Colonic mucosa (tissue), 4 donors: ENCODE data around the gene DTNA. TPM values are rescaled to one million over a fixed set of nuclear protein-coding genes. Genes with fewer than 3 reads are reported as not detected.
"Not testable (repeated sequence)": the region's sequence is repeated elsewhere in the genome, so short reads cannot be mapped to it uniquely, and the experiment has no call there.

Experiments
- DNase-seq: peaks from one replicate; pipeline ENCODE4 v3.0.0-alpha.2; 2020
- H3K27ac ChIP-seq: fragments of 200-600 bp; one replicate; pipeline ENCODE4 v1.8.0; 2021
- H3K27me3 ChIP-seq: fragments of 200-600 bp; one replicate; pipeline ENCODE4 v1.8.0; 2021
- H3K36me3 ChIP-seq: fragments of 200-600 bp; one replicate; pipeline ENCODE4 v1.8.0; 2021
- H3K4me1 ChIP-seq: fragments of 200-600 bp; one replicate; pipeline ENCODE4 v1.8.0; 2021; ENCODE audit warnings: mild to moderate bottlenecking
- H3K4me3 ChIP-seq: fragments of 200-600 bp; one replicate; pipeline ENCODE4 v1.8.0; 2021
- H3K9ac ChIP-seq, 2 donors: one replicate each; pipeline ENCODE4 v1.7.0; 2013; ENCODE audit warnings: control low read depth in 2 of 2, low read depth in 2 of 2, low read length in 2 of 2
- H3K9me3 ChIP-seq: fragments of 200-600 bp; one replicate; pipeline ENCODE4 v1.8.0; 2021
- intact Hi-C: fragments of 100-400 bp; cut with DNase I; formaldehyde crosslinking; loops from one replicate; pipeline ENCODE4 v1.14.1; 2022
- total RNA-seq, 2 donors: library from RNA; stranded (reverse); fragmentation: NEBNext Ultra II Directional in 1 of 2; extraction: Animal tissue kit (Norgen Biotek cat#: 25700) in 1 of 2; gene quantifications; one replicate each; pipeline ENCODE4 v1.2.1, GENCODE V29; 2021
- TF ChIP-seq, protein P1 (sequence below): fragments of 200-600 bp; IDR thresholded peaks from one replicate; pipeline ENCODE4 v1.8.0; 2022; ENCODE audit warnings: antibody characterized with exemption, mild to moderate bottlenecking
- donor health status: healthy.
- donor health status: DM: no; HTN: no; CAD: no.
- donor health status: DM: no; HTN: no; CAD: no.

DTNA gene
- total RNA-seq, 2 donors from 2014 or later: 1.3 to 7.5 TPM

DNA sequence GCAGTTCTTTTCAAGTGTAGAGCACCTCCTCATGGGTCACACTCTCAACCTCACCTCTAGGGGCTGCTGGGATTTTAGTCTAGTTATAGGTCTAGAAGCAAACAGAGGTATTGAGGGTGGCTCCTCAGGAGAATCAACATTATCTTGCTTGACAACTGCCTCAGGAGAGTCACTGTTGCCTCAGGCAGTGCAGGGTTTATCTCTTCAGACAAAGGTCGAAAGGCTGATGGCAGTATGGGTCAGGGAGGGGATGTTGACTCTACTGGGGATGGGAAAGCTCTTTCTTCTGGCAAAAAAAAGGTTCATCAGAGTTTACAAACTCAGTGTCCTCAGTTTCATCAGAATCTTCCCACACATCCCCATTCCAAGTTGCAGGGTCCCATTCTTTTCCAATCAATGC lies 24.0 kb downstream of the DTNA start:
- Histone ChIP-seq H3K27ac (no peak overlapping the region), H3K27me3 (no peaks in the 10 kb centered on the region), H3K4me3 (no peak overlapping the region), H3K36me3 (no peaks in the 10 kb centered on the region), H3K4me1 (no peaks in the 10 kb centered on the region), H3K9ac (no peak overlapping the region), H3K9me3 (no peaks in the 10 kb centered on the region)
- TF ChIP-seq, protein P1, sequence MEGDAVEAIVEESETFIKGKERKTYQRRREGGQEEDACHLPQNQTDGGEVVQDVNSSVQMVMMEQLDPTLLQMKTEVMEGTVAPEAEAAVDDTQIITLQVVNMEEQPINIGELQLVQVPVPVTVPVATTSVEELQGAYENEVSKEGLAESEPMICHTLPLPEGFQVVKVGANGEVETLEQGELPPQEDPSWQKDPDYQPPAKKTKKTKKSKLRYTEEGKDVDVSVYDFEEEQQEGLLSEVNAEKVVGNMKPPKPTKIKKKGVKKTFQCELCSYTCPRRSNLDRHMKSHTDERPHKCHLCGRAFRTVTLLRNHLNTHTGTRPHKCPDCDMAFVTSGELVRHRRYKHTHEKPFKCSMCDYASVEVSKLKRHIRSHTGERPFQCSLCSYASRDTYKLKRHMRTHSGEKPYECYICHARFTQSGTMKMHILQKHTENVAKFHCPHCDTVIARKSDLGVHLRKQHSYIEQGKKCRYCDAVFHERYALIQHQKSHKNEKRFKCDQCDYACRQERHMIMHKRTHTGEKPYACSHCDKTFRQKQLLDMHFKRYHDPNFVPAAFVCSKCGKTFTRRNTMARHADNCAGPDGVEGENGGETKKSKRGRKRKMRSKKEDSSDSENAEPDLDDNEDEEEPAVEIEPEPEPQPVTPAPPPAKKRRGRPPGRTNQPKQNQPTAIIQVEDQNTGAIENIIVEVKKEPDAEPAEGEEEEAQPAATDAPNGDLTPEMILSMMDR: no peak
- intact Hi-C loops: no loop called here
- DNase-seq: no peak

DNA sequence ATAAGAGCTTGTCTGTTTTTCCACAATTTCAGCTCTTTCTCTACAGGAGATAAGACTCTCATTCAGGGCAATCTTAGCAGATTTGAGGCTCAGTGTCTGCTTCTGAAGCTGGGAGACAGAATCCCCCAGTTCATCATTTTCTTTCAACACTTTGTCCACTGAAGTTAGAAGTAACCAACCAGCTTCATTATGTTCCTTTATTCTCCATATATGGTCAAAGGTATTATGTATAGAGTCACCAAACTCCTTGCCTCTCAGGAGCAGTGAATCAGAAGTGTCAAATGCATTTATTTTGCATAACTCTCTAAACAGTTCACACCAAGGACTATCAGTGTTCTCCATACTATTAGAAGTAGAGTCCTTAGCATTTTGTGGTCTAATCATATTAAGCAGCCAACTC lies 24.4 kb downstream of the DTNA start:
- H3K9ac ChIP-seq, DNase-seq, H3K4me3 ChIP-seq, H3K27me3 ChIP-seq, H3K9me3 ChIP-seq, intact Hi-C loops, H3K27ac ChIP-seq, H3K36me3 ChIP-seq, H3K4me1 ChIP-seq: not testable (repeated sequence)

DNA sequence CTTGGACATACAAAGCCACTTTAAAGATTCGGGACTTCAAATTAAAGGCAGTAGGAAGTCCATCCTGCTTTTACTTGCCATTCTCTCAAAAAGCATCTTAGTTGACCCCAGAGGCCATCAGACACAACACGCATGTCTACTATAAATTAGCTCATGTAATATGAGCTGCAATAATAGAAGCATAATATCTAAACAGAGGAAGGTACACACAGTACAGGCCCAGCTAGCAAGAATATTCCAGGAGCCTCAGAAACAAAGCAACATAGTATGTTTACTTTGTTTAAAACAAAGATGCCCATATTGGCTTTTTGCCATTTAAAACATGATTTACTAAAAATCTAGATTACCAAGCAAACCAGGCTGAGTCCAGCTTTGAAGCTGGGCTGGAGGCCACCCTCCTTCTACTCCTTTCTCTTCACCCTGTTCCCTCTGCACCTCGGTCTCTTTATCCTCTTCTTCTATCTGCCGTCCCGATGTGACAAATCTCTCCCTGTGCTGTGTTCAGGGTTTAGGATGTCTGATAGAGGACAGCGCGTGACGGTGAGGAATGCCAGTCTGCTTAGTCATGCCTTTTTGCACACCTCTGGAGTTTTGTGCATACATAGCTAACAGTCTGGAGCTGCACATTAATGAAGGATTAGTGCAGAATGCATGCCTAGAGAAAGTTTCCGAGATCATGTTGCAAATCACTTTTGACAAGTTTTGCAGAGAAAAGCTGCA lies 28.2 kb downstream of the DTNA start:
- DNase-seq: no peak
- Histone ChIP-seq H3K4me3 (no peak overlapping the region), H3K4me1 (no peaks in the 10 kb centered on the region), H3K9ac (no peak overlapping the region), H3K36me3 (no peaks in the 10 kb centered on the region), H3K27me3 (no peaks in the 10 kb centered on the region), H3K27ac (no peak overlapping the region), H3K9me3 (no peaks in the 10 kb centered on the region)
- TF ChIP-seq, protein P1: no peak
- intact Hi-C loops: no loop called here

DNA sequence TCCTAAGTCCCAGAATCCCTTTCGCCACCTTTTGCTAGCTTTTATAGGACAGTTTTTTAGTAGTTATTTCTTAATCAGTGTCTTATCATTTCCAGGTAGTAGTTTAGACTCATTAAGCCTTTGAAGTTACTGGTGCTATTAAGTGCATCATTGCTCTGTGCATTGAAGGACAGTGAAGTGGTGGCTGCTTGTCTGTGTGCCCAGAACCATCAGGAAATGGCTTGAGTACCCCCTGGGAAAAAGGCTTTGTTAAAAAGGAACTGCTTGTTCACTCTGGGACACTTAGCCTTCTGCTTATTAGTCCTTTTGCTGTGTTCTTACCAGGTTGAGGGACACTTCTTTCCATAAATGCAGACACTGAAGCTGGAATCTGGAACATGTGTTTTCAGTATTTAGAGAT lies 30.0 kb downstream of the DTNA start:
- TF ChIP-seq, protein P1: no peak
- H3K9ac ChIP-seq: no peak overlapping the region
- DNase-seq: no peak
- no peaks in the 10 kb centered on the region for H3K36me3 ChIP-seq
- no peaks in the 10 kb centered on the region for H3K27me3 ChIP-seq
- no peak overlapping the region for H3K4me3 ChIP-seq
- H3K27ac ChIP-seq: no peak overlapping the region
- no peaks in the 10 kb centered on the region for H3K4me1 ChIP-seq
- no peaks in the 10 kb centered on the region for H3K9me3 ChIP-seq
- intact Hi-C loops: no loop called here

DNA sequence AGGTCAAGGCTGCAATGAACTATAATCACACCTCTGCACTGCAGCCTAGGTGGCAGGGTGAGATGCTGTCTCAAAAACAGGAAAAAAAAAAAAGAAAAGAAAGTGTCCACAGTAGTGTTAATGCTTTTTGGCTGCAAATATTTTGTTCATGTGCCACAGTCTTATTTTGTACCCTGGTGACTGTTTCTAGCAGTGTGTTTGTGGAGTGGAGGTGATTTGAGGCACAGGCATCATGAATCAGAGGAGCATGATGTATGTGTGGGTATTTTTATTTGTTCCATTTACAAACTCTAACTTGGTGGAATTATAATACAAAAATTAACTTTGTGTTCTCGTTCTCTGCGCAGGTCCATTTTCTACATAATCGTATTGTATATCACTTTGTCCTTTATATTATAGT lies 30.6 kb downstream of the DTNA start:
- H3K4me1 ChIP-seq: no peaks in the 10 kb centered on the region
- no peak overlapping the region for H3K4me3 ChIP-seq
- intact Hi-C loops: no loop called here
- no peaks in the 10 kb centered on the region for H3K27me3 ChIP-seq
- H3K27ac ChIP-seq: no peak overlapping the region
- H3K9ac ChIP-seq: no peak overlapping the region
- no peak for DNase-seq
- H3K9me3 ChIP-seq: no peaks in the 10 kb centered on the region
- TF ChIP-seq, protein P1: no peak
- H3K36me3 ChIP-seq: no peaks in the 10 kb centered on the region

DNA sequence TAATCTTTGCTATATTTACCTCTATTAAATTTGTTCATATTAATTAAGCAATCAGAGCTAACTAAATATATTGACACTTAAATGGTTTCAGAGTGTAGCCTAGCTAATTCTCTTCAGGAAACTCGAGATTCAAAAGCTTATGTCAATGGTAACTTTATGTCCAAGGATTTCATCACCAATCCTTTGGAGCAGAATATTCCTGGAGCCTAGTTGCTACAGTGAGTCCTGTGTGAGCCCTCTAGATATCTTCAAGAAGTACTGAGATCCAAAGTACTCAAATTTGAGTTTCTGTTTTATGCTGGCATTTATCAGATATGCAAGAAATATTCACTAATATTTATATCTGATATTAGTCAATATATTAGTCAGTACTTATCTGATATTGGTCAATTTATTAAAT lies 31.3 kb downstream of the DTNA start:
- Histone ChIP-seq H3K27me3 (no peaks in the 10 kb centered on the region), H3K9ac (no peak overlapping the region), H3K36me3 (no peaks in the 10 kb centered on the region), H3K4me3 (no peak overlapping the region), H3K27ac (no peak overlapping the region), H3K4me1 (no peaks in the 10 kb centered on the region), H3K9me3 (no peaks in the 10 kb centered on the region)
- no peak for DNase-seq
- intact Hi-C loops: no loop called here
- TF ChIP-seq, protein P1: no peak
